Fibroblast of skin of right quadriceps (primary cell): ENCODE data around the gene CDKN2B-AS1.

Experiments used
- DNase-seq: peaks from one replicate; pipeline ENCODE4 v3.0.0-alpha.2; 2013

The CDKN2B-AS1 gene

DNA sequence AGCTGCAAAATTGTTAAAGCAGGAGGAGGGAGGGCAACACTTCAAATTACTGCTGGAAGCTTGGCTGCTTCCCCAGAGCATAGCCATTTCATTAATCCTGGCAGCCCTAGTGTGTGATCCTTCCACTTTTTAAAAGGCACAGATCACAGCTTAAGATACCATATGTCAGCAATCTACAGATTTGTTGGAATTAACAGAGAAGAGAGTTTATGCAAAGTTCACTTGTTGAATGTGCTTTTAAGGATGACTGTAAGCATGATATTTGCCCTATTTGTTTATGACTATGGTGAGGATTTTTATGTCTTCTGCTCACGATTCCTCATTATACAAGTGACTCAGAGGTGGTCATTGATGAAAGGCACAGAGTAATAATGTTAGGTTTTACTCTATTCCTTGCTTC lies 170.6 kb downstream of the CDKN2B-AS1 start:
- DNase-seq = peak; percentile 82

DNA sequence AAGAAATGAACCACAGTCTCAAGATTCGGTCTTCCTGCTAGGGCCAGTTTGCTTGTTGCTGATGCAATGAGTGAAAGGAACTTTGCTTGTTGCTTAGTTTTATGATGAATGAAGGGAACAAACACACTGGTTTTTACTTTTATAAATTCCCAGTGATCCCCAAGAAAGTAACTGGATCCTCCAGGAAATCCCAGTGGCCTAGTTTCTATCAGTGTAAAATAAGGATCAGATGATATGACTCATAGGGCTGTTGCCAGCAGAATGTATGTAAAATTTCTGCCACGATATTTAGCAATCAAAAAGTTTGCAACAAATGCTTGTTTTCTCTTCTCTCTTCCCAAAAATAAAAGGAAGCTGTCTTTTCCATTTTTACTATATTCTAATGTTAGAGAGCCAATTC lies 174.7 kb downstream of the CDKN2B-AS1 start:
- DNase-seq = peak; percentile 80

DNA sequence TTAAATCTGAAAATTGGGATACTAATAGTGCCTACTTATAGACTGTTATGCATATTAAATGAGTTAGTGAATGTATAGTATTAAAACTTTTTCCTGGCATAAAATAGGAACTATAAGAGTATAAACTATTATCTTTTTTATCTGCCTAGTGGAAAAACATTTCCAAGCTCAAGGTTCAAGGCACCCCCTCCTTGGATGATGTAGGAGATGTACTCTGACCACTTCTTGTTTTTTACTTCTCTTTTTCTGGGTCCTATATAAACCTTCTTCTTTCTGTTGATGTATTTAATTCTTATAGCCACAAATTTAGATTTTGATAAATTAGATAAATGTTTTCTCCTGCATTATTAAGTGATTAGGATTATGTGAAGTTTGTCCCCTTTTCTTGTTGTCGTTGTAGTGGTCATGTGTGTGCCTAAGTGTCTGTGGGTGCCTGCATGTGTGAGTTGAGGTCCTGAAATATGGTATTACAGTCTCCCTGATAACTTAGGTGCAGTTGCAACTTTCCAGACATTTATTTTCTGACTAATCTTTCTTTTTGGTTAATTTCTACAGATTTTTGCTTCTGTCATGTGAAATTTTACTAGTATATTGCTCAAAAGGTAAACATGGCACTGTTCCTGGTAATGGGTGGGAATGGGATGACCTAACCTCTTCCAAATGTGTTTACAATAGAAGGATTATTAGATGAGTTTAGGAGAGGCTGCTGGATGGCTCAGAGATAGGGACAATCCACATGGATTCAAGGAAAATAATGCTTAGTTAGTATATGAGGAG lies 175.3 kb downstream of the CDKN2B-AS1 start:
- DNase-seq = peak; percentile 77
